Activated naive CD4-positive, alpha-beta T cell treated with anti-CD3 and anti-CD28 coated beads, Interleukin-2, amount 50 U/mL, for 24 hours (primary cell): ENCODE results near the gene HLA-DQB2.
"Not testable (repeated sequence)": the region's sequence is repeated elsewhere in the genome, so short reads cannot be mapped to it uniquely, and the experiment has no call there.

Experiments
- H3K27ac Mint-ChIP-seq: one replicate; pipeline ENCODE4 v1.8.0; 2021; ENCODE audit warnings: mild to moderate bottlenecking, mixed read lengths
- H3K27me3 Mint-ChIP-seq: one replicate; pipeline ENCODE4 v1.8.0; 2021; ENCODE audit warnings: mixed read lengths
- H3K36me3 Mint-ChIP-seq: one replicate; pipeline ENCODE4 v1.8.0; 2021; ENCODE audit warnings: mixed read lengths
- H3K4me1 Mint-ChIP-seq: one replicate; pipeline ENCODE4 v1.8.0; 2021; ENCODE audit warnings: mixed read lengths
- H3K4me3 Mint-ChIP-seq: one replicate; pipeline ENCODE4 v1.8.0; 2021; ENCODE audit warnings: mild to moderate bottlenecking, mixed read lengths
- H3K9me3 Mint-ChIP-seq: one replicate; pipeline ENCODE4 v1.8.0; 2021; ENCODE audit warnings: mixed read lengths

The HLA-DQB2 gene

DNA sequence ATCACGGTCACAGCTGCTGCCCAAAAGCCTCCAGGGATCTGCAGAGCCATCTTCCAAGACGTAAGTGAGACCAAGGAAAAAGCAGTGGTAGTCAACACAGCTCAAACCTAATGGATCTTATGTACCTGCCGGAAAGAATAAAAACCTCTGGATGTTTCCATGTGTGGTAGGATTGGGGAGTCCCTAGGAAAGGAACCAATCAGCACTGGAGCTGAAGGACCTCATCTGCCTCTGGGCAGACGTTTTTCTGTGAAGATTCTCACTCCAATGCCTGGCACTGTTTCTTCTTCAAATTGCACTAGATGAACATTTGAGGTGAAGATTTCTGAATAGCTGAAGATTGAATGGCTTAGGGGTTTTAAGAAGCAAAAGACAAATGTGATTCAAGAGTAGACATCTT is at the start of gene HLA-DQB2:
HLA-DQB2 (minus strand) TSS at position 112 of the 400 bp plus-strand sequence; CDS start at position 50, 62 bp downstream.
- H3K27me3 Mint-ChIP-seq: peaks cover 14% of the 10 kb centered on the region
- no peak within 1 kb of the TSS for H3K4me3 Mint-ChIP-seq
- no peaks in the 10 kb centered on the region for H3K36me3 Mint-ChIP-seq
- no peak within 1 kb of the TSS for H3K27ac Mint-ChIP-seq
- H3K4me1 Mint-ChIP-seq: peaks cover 3% of the 10 kb centered on the region
- no peaks in the 10 kb centered on the region for H3K9me3 Mint-ChIP-seq

DNA sequence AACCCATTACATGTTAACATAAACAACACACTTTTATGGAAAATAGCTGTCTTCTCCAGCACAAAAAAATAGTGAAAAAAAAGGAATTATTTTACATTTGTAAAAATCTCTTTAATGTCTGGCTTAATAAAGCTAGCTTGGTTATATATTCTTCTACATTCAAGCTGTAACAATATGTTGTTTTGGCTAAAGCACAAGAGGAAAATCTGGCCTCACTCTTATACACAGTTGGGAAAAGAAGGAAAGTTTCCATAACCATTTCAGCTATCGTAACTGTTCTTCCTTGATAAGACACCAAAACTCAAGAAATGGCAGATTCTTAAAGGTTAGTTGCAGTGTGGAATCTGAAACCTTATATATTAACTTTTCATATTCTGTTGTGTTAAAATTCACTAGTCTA is 45.8 kb upstream of the HLA-DQB2 start:
- H3K36me3 Mint-ChIP-seq: no peaks in the 10 kb centered on the region
- peaks cover 6% of the 10 kb centered on the region for H3K4me1 Mint-ChIP-seq
- H3K4me3 Mint-ChIP-seq: no peak overlapping the region
- no peaks in the 10 kb centered on the region for H3K9me3 Mint-ChIP-seq
- H3K27me3 Mint-ChIP-seq: peaks cover 4% of the 10 kb centered on the region
- H3K27ac Mint-ChIP-seq: no peak overlapping the region

DNA sequence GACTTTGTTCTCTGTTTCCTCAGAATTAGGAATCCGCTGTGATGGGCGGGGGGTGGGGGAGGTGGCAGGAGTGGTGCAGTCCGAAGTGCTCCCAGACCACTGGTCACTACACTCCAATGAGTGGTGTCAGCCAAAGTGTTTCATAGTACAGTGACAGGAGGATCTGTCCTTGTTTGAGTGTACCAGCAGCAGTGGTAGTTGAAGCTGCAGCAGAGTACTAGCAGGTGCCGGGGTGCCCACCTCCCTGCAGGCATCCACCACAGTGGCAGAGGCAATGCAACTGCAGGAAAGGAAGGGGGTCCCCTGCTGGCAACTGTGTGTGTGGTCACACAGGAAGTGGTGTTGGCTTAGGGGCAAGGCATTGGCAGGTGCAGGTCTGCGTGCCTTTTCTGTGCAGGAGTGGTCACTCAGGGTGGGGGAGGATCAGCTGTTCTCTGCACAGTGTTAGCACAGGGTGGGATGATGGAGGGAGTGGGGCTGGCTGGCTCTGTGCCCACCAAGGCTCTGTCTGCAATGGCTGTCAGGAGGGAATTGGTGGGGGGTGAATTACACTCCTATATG is 43.8 kb upstream of the HLA-DQB2 start:
- Mint-ChIP-seq H3K27me3 (peaks cover 18% of the 10 kb centered on the region), H3K27ac (no peak overlapping the region), H3K4me1 (peaks cover 6% of the 10 kb centered on the region), H3K4me3 (no peak overlapping the region), H3K36me3 (no peaks in the 10 kb centered on the region), H3K9me3 (no peaks in the 10 kb centered on the region)

DNA sequence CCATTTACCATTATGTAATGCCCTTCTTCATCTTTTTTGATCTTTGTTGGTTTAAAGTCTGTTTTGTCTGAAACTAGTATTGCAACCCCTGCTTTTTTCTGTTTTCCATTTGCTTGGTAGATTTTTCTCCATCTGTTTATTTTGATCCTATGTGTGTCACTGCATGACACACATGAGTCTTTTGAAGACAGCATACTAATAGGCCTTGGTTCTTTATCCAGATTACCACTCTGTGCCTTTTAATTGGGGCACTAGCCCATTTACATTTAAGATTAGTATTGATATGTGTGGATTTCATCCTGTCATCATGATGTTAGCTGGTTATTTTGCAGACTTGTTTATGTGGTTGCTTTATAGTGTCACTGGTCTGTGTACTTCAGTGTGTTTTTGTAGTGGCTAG is 42.1 kb upstream of the HLA-DQB2 start:
- H3K4me1 Mint-ChIP-seq, H3K9me3 Mint-ChIP-seq, H3K36me3 Mint-ChIP-seq, H3K4me3 Mint-ChIP-seq: not testable (repeated sequence)
- peak overlapping the region; percentile 15 for H3K27ac Mint-ChIP-seq
- H3K27me3 Mint-ChIP-seq: peaks cover 18% of the 10 kb centered on the region

DNA sequence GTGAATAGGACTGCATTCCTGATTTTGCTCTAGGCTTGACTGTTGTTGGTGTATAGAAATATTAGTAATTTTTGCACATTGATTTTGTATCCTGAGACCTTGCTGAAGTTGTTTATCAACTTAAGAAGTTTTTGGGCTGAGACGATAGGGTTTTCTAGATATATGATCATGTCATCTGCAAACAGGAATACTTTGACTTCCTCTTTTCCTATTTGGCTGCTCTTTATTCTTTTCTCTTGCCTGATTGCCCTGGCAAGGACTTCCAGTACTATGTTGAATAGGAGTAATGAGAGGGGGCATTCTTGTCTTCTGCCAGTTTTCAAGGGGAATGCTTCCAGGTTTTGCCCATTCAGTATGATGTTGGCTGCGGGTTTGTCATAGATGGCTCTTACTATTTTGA is 40.1 kb upstream of the HLA-DQB2 start:
- H3K4me1 Mint-ChIP-seq: peaks cover 6% of the 10 kb centered on the region
- no peak overlapping the region for H3K4me3 Mint-ChIP-seq
- no peak overlapping the region for H3K27ac Mint-ChIP-seq
- peaks cover 21% of the 10 kb centered on the region for H3K27me3 Mint-ChIP-seq
- H3K9me3 Mint-ChIP-seq: no peaks in the 10 kb centered on the region
- H3K36me3 Mint-ChIP-seq: peaks cover 3% of the 10 kb centered on the region

DNA sequence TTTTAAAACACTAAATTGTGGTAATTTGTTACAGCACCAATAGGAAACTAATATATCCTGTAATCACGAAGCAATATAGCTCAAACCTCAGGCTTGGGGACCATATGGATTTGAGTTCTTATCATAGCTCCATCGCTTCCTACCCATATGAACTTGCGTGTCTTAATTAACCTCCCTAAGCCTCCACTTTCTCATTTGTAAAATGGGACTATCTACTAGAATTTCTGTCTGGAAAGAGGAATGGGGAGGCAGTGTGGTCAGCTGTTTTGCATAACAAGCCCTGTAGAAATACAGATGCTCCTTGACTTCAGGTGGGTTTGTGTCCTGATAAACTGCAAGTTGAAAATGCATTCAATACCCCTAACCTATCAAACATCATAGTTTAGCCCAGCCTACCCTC is 36.4 kb upstream of the HLA-DQB2 start:
- Mint-ChIP-seq H3K36me3 (peaks cover 3% of the 10 kb centered on the region), H3K27ac (no peak overlapping the region), H3K27me3 (peaks cover 17% of the 10 kb centered on the region), H3K9me3 (no peaks in the 10 kb centered on the region), H3K4me1 (peaks cover 15% of the 10 kb centered on the region), H3K4me3 (no peak overlapping the region)

DNA sequence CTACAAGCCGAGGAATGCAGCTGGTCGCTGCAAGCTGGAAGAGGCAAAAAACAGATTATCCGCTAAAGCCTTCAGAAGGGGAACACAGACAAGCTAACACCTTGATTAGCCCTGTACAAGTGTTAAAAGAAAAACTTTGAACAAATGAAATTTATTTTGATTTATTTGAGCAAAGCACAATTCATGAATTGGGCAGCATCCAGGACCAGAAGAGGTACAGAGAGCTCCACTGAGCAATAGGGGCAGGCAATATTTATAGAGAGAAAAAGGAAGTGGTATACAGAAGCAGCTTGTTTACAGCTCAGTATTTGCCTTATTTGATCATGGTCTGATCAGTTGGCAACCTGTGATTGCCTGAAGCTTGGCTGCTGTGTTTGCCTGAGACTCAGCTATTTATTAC is 35.8 kb upstream of the HLA-DQB2 start:
- Mint-ChIP-seq H3K36me3 (peaks cover 3% of the 10 kb centered on the region), H3K9me3 (no peaks in the 10 kb centered on the region), H3K27ac (no peak overlapping the region), H3K27me3 (peaks cover 17% of the 10 kb centered on the region), H3K4me1 (peaks cover 20% of the 10 kb centered on the region), H3K4me3 (no peak overlapping the region)

DNA sequence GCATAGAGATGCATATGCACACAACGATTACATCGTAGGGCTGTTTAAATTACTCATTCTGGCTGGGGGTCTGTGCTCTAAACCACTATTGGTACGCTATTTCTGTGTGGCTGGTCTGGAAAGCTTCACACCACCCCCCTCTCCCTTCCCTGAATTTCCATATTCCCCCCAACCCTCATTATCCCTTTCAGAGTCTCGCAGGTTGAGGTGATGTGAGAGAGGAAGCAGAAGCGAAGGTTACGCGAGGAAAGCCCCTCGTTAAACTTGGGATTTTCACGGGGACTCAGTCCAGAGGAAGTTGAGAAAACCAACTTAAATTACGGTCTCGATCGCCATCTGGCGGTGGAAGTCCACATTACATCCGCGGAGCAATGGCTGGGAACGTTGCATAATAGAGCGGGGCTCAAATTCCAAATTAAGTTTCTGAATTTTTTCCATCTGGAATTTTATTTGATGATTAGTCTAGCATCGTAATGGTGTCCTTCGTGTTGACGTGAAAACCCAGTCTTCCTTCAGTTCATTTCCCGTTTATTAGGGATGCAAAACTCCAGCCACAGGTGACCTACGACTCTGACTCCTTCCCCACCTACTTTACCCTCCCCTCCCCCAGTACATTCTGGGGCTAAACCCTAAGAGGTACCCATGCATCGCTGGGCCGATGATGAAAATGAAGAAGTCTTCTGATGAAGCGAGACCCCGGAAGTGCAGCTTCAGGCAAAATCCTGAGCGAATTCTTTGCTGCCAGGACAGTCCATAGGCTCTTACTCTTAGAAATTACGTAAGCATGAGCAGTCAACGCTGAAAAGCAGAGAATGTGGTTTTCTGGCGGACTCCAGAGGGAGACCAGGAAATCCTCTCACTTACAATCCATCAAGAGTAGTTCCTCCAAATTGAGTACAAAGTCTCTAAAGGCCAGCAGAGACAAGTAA is 33.8 kb upstream of the HLA-DQB2 start:
- peaks cover 3% of the 10 kb centered on the region for H3K36me3 Mint-ChIP-seq
- H3K4me1 Mint-ChIP-seq: peaks cover 27% of the 10 kb centered on the region
- H3K4me3 Mint-ChIP-seq: peak overlapping the region; percentile 70
- H3K9me3 Mint-ChIP-seq: no peaks in the 10 kb centered on the region
- H3K27ac Mint-ChIP-seq: no peak overlapping the region
- peaks cover 9% of the 10 kb centered on the region for H3K27me3 Mint-ChIP-seq

DNA sequence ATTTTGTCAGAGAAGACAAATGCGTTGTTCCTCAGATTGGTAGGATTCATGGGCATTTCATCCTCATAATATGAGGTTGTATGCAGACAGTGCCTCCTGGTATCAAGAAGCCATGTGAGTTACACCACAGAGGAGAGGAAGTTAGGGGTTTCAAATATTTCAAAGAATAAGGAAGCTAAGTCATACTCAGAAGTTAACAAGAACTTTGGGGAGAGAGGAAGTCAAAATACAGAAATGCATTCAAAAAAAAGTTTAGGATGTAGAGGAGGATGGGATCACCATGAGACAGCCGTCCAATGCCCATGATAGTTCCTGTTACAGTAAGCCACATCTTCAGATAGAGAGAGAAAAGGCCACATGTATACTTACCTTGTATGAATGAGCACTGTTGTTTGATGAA is 31.2 kb upstream of the HLA-DQB2 start:
- Mint-ChIP-seq H3K4me3 (no peak overlapping the region), H3K27me3 (peaks cover 10% of the 10 kb centered on the region), H3K27ac (no peak overlapping the region)

DNA sequence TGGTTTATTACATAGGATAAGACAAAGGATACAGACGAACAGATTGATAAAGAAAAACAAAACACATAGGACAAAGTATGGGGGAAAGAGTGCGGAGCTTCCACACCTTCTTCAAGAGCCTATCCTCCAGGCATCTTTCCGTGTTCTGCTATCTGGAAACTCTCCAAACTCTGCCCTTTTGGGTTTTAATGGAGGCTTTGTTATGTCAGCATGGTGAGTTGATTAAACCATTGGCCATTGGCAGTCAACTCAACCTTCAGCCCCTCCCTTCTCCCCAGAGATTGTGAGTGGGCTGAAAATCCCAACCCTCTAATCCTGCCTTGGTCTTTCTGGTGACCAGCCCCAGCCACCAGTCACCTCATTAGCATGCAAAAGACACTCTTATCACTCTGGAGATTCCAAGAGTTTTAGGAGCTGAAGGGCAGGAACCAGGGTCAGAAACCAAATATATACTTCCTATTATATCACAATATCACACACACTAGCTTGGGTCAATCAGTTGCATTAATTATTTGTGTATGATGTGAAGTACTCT is 29.6 kb upstream of the HLA-DQB2 start:
- Mint-ChIP-seq H3K27me3 (peaks cover 10% of the 10 kb centered on the region), H3K4me3 (no peak overlapping the region), H3K36me3 (no peaks in the 10 kb centered on the region)

More for the DNA sequence above, 31.2 kb upstream of the HLA-DQB2 start:
- peaks cover 27% of the 10 kb centered on the region for H3K4me1 Mint-ChIP-seq
- no peaks in the 10 kb centered on the region for H3K9me3 Mint-ChIP-seq
- peaks cover 3% of the 10 kb centered on the region for H3K36me3 Mint-ChIP-seq

DNA sequence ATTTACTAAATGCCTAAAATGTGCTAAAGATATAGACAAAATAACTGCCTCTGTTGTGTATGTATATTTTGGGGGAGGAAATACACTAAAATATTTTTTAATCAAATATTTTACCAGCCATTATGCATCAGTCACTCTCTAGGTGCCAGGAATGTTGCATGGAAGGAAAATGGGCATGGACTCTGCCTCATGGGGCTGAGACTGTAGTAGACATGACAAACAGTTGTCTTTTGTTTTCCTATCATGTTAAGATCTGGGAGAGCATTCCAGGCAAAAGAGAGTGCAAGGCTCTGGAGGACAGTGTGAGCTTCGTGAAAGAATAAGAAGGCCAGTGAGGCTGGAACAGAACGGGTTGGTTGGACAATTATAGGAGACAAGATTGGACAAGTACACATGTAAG is 27.0 kb upstream of the HLA-DQB2 start:
- no peak overlapping the region for H3K4me3 Mint-ChIP-seq
- no peaks in the 10 kb centered on the region for H3K36me3 Mint-ChIP-seq
- no peaks in the 10 kb centered on the region for H3K9me3 Mint-ChIP-seq
- H3K4me1 Mint-ChIP-seq: peaks cover 16% of the 10 kb centered on the region
- H3K27ac Mint-ChIP-seq: no peak overlapping the region
- peaks cover 21% of the 10 kb centered on the region for H3K27me3 Mint-ChIP-seq

More for the DNA sequence above, 29.6 kb upstream of the HLA-DQB2 start:
- H3K27ac Mint-ChIP-seq: no peak overlapping the region
- peaks cover 27% of the 10 kb centered on the region for H3K4me1 Mint-ChIP-seq
- no peaks in the 10 kb centered on the region for H3K9me3 Mint-ChIP-seq

DNA sequence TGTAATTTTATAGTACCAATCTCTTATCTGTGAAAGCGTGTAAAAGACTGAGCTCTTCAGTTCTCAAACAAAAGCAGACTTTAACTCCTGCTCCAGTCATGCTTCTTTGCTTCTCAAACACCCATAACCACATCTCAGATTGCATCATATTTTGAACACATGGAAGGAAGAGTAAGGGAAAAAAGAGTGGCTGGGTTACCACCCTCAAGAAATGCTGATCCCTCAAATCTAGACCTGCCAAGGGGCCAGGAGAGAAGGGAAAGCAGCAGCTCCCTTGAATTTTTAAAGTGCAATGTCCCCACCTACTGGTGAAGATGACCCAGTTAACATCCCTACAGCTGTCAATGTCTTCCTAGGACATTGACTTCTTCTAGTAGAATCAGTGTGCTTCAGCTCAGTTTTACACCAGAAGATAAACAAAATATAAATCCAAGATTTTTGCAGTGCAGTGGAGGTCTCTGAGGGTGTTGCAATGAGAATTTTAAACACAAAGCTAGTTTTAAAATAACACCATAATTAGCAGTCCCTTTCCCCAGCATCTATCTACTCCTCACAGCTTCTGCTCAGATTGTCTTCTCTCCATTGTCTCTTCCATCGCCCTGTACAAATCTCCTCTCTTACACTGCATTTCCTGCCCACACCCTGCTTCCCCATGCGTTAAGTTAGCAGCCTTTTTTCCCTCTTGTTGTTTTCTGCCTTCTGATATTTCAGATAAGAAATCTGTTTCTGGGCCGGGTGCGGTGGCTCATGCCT is 22.6 kb upstream of the HLA-DQB2 start:
- Mint-ChIP-seq H3K36me3 (peaks cover 3% of the 10 kb centered on the region), H3K4me1 (no peaks in the 10 kb centered on the region), H3K27ac (no peak overlapping the region), H3K4me3 (no peak overlapping the region), H3K27me3 (peaks cover 20% of the 10 kb centered on the region), H3K9me3 (no peaks in the 10 kb centered on the region)

DNA sequence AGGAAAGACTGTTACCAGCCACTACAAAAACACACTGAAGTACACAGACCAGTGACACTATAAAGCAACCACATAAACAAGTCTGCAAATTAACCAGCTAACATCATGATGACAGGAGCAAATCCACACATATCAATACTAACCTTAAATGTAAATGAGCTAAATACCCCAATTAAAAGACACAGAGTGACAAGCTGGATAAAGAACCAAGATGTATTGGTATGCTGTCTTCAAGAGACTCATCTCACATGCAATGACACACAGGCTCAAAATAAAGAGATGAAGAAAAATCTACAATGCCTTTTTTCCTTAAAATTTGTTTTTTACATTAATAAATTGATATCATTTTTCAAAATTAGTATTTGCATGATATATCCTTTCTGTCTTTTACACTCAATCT is 19.6 kb upstream of the HLA-DQB2 start:
- peaks cover 15% of the 10 kb centered on the region for H3K27me3 Mint-ChIP-seq
- H3K36me3 Mint-ChIP-seq, H3K4me1 Mint-ChIP-seq, H3K4me3 Mint-ChIP-seq, H3K27ac Mint-ChIP-seq, H3K9me3 Mint-ChIP-seq: not testable (repeated sequence)

DNA sequence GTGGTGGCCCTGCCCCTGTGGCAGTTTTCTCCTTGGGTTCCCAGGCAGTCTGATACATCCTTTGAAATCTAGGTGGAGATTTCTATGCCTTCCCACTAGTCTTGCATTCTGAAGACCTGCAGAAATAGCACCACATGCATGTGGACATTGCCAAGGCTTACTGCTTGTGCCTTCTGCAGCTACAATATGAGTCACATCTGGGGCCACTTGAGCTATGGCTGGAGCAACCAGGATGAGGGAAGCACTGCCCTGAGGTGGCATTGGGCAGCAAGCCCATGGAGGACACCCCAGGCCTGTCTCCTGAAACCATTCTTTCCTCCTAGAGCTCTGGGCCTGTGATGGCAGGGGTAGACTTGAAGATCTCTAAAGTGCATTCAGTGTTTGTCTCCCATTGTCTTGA is 15.7 kb upstream of the HLA-DQB2 start:
- no peak overlapping the region for H3K4me3 Mint-ChIP-seq
- H3K27me3 Mint-ChIP-seq: peaks cover 4% of the 10 kb centered on the region

DNA sequence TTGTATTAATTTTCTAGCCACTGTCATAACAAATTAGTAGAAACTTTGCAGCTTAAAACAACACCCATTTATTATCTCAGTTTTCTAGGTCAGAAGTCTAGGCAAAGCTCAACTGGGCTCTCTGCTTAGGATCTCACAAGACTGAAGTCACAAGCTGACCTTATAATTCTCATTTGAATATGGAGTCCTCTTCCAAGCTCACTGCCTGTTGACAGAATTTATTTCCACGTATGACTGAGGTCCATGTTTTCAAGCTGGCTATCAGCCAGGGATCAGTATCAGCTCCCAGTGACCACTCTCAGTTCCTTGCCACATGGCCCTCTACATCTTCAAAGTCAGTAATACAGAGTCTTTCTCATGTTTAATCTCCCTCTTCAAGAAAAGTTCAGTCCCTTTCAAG is 11.7 kb upstream of the HLA-DQB2 start:
- H3K4me1 Mint-ChIP-seq: no peaks in the 10 kb centered on the region
- H3K9me3 Mint-ChIP-seq: no peaks in the 10 kb centered on the region
- H3K27ac Mint-ChIP-seq: peak overlapping the region; percentile 66
- no peaks in the 10 kb centered on the region for H3K36me3 Mint-ChIP-seq
- peaks cover 17% of the 10 kb centered on the region for H3K27me3 Mint-ChIP-seq
- H3K4me3 Mint-ChIP-seq: no peak overlapping the region

More for the DNA sequence above, 15.7 kb upstream of the HLA-DQB2 start:
- H3K4me1 Mint-ChIP-seq: no peaks in the 10 kb centered on the region
- peaks cover 3% of the 10 kb centered on the region for H3K36me3 Mint-ChIP-seq
- no peak overlapping the region for H3K27ac Mint-ChIP-seq
- no peaks in the 10 kb centered on the region for H3K9me3 Mint-ChIP-seq
